HCT116 (cell line): ENCODE data around the gene MAST4. TPM values are rescaled to one million over a fixed set of nuclear protein-coding genes. Genes with fewer than 3 reads are reported as not detected.

Source experiments
- ATAC-seq: fragments of 200-7000 bp; cut with Tn5 transposase; 2 replicates; pipeline ENCODE4 v1.9.1; 2020; ENCODE audit warnings: mild to moderate bottlenecking, moderate library complexity
- BruUV-seq: library from RNA; stranded (reverse); fragments of 400-500 nt; replicated peaks from 2 replicates; lab custom pipeline; 2021; lab: Mats Ljungman, UMichigan
- CTCF ChIA-PET: fragments of 300-600 bp; sonication (Branson Sonifier 250); formaldehyde crosslinking; loops from one replicate; lab custom pipeline; 2021; ENCODE audit warnings: antibody characterized with exemption; lab: Charles Lee
- POLR2A ChIA-PET: fragments of 300-600, 350-600 bp; sonication (Branson Sonifier 250); formaldehyde crosslinking; loops from one replicate; lab custom pipeline; 2021; ENCODE audit warnings: antibody characterized with exemption; lab: Charles Lee
- RAD21 ChIA-PET, 2 experiments: fragments of 300-600 bp; sonication (Branson Sonifier 250); formaldehyde crosslinking; loops; one replicate each; lab custom pipeline; 2023; ENCODE audit warnings: low total read pairs in 2 of 2; ENCODE audit not compliant: uncharacterized antibody in 2 of 2, unreplicated experiment in 2 of 2, low non-redundant PET in 1 of 2; lab: Charles Lee
- DNase-seq: peaks from one replicate; pipeline ENCODE4 v3.0.0-alpha.2; 2010; ENCODE audit warnings: low read depth, low spot score
- H2AFZ ChIP-seq: fragments of 200-600 bp; shearing (Covaris generic), sonication (generic); 2 replicates; pipeline ENCODE4 v1.6.1; 2017; ENCODE audit warnings: low read depth, mixed run types, mixed read lengths, antibody characterized with exemption, low read length; ENCODE audit not compliant: poor library complexity, severe bottlenecking
- H3K27ac ChIP-seq: 2 replicates; pipeline ENCODE4 v1.5.1; 2012; ENCODE audit warnings: low read depth, low read length
- H3K27me3 ChIP-seq: fragments of 200-600 bp; sonication (generic); 2 replicates; pipeline ENCODE4 v1.6.1; 2016; ENCODE audit warnings: mixed run types, low read length, mixed read lengths; ENCODE audit not compliant: insufficient read depth
- H3K36me3 ChIP-seq, 2 experiments: fragments of 200-500 bp in 1 of 2; fragments of 200-600 bp in 1 of 2; sonication (Bioruptor generic) in 1 of 2; sonication (generic) in 1 of 2; 2 replicates each; pipeline versions ENCODE4 v1.5.1 to v1.6.1; 2014 to 2016; ENCODE audit warnings: low read length in 2 of 2, inconsistent platforms in 1 of 2, mixed read lengths in 1 of 2, mixed run types in 1 of 2; ENCODE audit not compliant: insufficient read depth in 2 of 2, control insufficient read depth in 1 of 2
- H3K4me1 ChIP-seq, 2 experiments: fragments of 200-600 bp in 1 of 2; sonication (generic) in 1 of 2; 2 replicates each; pipeline versions ENCODE4 v1.5.1 to v1.6.1; 2012 to 2017; ENCODE audit warnings: low read length in 2 of 2, inconsistent platforms in 1 of 2, mild to moderate bottlenecking in 1 of 2, mixed read lengths in 1 of 2, mixed run types in 1 of 2, moderate library complexity in 1 of 2; ENCODE audit not compliant: insufficient read depth in 2 of 2, control insufficient read depth in 1 of 2
- H3K4me2 ChIP-seq: fragments of 200-600 bp; sonication (generic); 2 replicates; pipeline ENCODE4 v1.6.1; 2017; ENCODE audit warnings: mixed run types, low read length, mixed read lengths
- H3K4me3 ChIP-seq, 2 experiments: fragments of 200-600 bp in 1 of 2; sonication (generic) in 1 of 2; replicated peaks in 1 of 2; 2 replicates each; pipeline ENCODE4 v1.5.1; 2011 to 2016; ENCODE audit warnings: low read length in 2 of 2, control low read depth in 1 of 2, low read depth in 1 of 2, mild to moderate bottlenecking in 1 of 2, mixed read lengths in 1 of 2, mixed run types in 1 of 2
- H3K79me2 ChIP-seq: fragments of 200-600 bp; sonication (generic); 2 replicates; pipeline ENCODE4 v1.6.1; 2017; ENCODE audit warnings: mild to moderate bottlenecking, mixed run types, low read length, moderate library complexity, mixed read lengths; ENCODE audit not compliant: insufficient read depth
- H3K9ac ChIP-seq: fragments of 200-600 bp; sonication (generic); 2 replicates; pipeline ENCODE4 v1.6.1; 2016; ENCODE audit warnings: low read length, mixed read lengths
- H3K9me2 ChIP-seq: fragments of 200-600 bp; sonication (generic), shearing (Covaris generic); 2 replicates; pipeline ENCODE4 v1.6.1; 2017; ENCODE audit warnings: mixed run types, mild to moderate bottlenecking, moderate library complexity; ENCODE audit not compliant: insufficient read depth
- H3K9me3 ChIP-seq, 2 experiments: fragments of 200-500 bp in 1 of 2; fragments of 200-600 bp in 1 of 2; sonication (Bioruptor generic) in 1 of 2; sonication (generic) in 1 of 2; 2 replicates each; pipeline ENCODE4 v1.6.1; 2014 to 2017; ENCODE audit warnings: low read length in 2 of 2, mixed read lengths in 2 of 2, inconsistent platforms in 1 of 2, low read depth in 1 of 2, mild to moderate bottlenecking in 1 of 2, mixed run types in 1 of 2, moderate library complexity in 1 of 2; ENCODE audit not compliant: control insufficient read depth in 1 of 2, insufficient read depth in 1 of 2
- H4K20me1 ChIP-seq: fragments of 200-600 bp; sonication (generic), shearing (Covaris generic); 2 replicates; pipeline ENCODE4 v1.6.1; 2017; ENCODE audit warnings: mixed run types, mild to moderate bottlenecking, moderate library complexity; ENCODE audit not compliant: insufficient read depth
- CBX3 ChIP-seq: IDR thresholded peaks from 2 replicates; pipeline ENCODE4 v1.6.1; 2012; ENCODE audit warnings: low read depth
- CEBPB ChIP-seq: IDR thresholded peaks from 2 replicates; pipeline ENCODE4 v1.6.1; 2012; ENCODE audit warnings: low read depth
- EGR1 ChIP-seq: IDR thresholded peaks from 2 replicates; pipeline ENCODE4 v1.6.1; 2012; ENCODE audit warnings: low read depth
- EZH2 ChIP-seq: fragments of 200-600 bp; sonication (generic); IDR thresholded peaks from 2 replicates; pipeline ENCODE4 v1.6.1; 2017; ENCODE audit warnings: antibody characterized with exemption, mixed run types
- EZH2phosphoT487 ChIP-seq: fragments of 200-600 bp; IDR thresholded peaks from 2 replicates; pipeline ENCODE4 v1.6.1; 2018; ENCODE audit warnings: antibody characterized with exemption, borderline replicate concordance
- FOSL1 ChIP-seq: IDR thresholded peaks from 2 replicates; pipeline ENCODE4 v1.6.1; 2012; ENCODE audit warnings: low read depth
- JUND ChIP-seq: IDR thresholded peaks from 2 replicates; pipeline ENCODE4 v1.6.1; 2012
- POLR2A ChIP-seq: IDR thresholded peaks from 2 replicates; pipeline ENCODE4 v1.7.0; 2011; ENCODE audit warnings: borderline replicate concordance; ENCODE audit not compliant: insufficient read depth, insufficient read length; ENCODE audit errors: extremely low read depth
- RAD21 ChIP-seq: IDR thresholded peaks from 2 replicates; pipeline ENCODE4 v1.6.1; 2012; ENCODE audit warnings: low read depth, mild to moderate bottlenecking
- SP1 ChIP-seq: IDR thresholded peaks from 2 replicates; pipeline ENCODE4 v1.6.1; 2012; ENCODE audit warnings: low read depth
- SRF ChIP-seq: IDR thresholded peaks from 2 replicates; pipeline ENCODE4 v1.6.1; 2012; ENCODE audit warnings: low read depth
- TCF7L2 ChIP-seq: IDR thresholded peaks from 2 replicates; pipeline ENCODE4 v1.7.0; 2011; ENCODE audit warnings: borderline replicate concordance, inconsistent platforms; ENCODE audit not compliant: insufficient read depth, insufficient read length; ENCODE audit errors: extremely low read depth
- YY1 ChIP-seq: IDR thresholded peaks from 2 replicates; pipeline ENCODE4 v1.6.1; 2011; ENCODE audit warnings: low read length, low read depth, moderate library complexity, mild to moderate bottlenecking; ENCODE audit not compliant: insufficient replicate concordance; ENCODE audit errors: extremely low read depth
- ZFX ChIP-seq: fragments of 450-650 bp; IDR thresholded peaks from 2 replicates; pipeline ENCODE4 v1.6.1; 2017
- intact Hi-C: fragments of 100-400 bp; cut with micrococcal nuclease; formaldehyde crosslinking; loops from 2 replicates; pipeline ENCODE4 v1.10.0; 2022
- total RNA-seq: library from RNA; stranded (reverse); gene quantifications from one replicate; pipeline ENCODE4 v1.2.1, GENCODE V29; 2021; ENCODE audit not compliant: unreplicated experiment
- TF ChIP-seq, protein P1 (sequence below): IDR thresholded peaks from 2 replicates; pipeline ENCODE4 v1.6.1; 2012
- TF ChIP-seq, protein P2 (sequence below): IDR thresholded peaks from 2 replicates; pipeline ENCODE4 v1.6.1; 2012

Gene MAST4
- total RNA-seq, 1 experiment from 2014 or later = 1.1 TPM

GRCh38 chr5:67021962-67022361 is 425.8 kb downstream of the MAST4 start:
- ATAC-seq = no peak
- Histone ChIP-seq H3K27me3 (peaks cover 4% of the 10 kb centered on the region; the same call in 1 of the 2 replicates), H3K27ac (no peak overlapping the region), H3K4me2 (no peak overlapping the region), H3K9me2 (no peaks in the 10 kb centered on the region), H3K9me3 (no peaks in the 10 kb centered on the region), H3K9ac (no peak overlapping the region), H3K4me1 (no peaks in the 10 kb centered on the region), H2AFZ (no peak overlapping the region), H4K20me1 (no peaks in the 10 kb centered on the region), H3K36me3 (no peaks in the 10 kb centered on the region), H3K4me3 (no peak overlapping the region), H3K79me2 (no peaks in the 10 kb centered on the region)
- intact Hi-C loops = no loop called here
- ChIA-PET POLR2A (no interaction called here), CTCF (no interaction called here), RAD21 (no interaction called here)
- no TSS peak for BruUV-seq
- TF ChIP-seq ZFX = no peak
- TF ChIP-seq SRF = no peak
- TF ChIP-seq, protein P1, sequence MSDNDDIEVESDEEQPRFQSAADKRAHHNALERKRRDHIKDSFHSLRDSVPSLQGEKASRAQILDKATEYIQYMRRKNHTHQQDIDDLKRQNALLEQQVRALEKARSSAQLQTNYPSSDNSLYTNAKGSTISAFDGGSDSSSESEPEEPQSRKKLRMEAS = no peak
- TF ChIP-seq RAD21 = no peak
- no peak for TF ChIP-seq CBX3
- no peak for TF ChIP-seq EZH2phosphoT487
- no peak for TF ChIP-seq EZH2
- TF ChIP-seq POLR2A = no peak
- DNase-seq = no peak

GRCh38 chr5:67025457-67025856 is 429.3 kb downstream of the MAST4 start:
- no peaks in the 10 kb centered on the region for H4K20me1 ChIP-seq
- no peaks in the 10 kb centered on the region for H3K79me2 ChIP-seq
- RAD21 ChIA-PET = no interaction called here

More at GRCh38 chr5:67025457-67025856, 429.3 kb downstream of the MAST4 start:
- Histone ChIP-seq H3K9ac (no peak overlapping the region), H3K4me3 (no peak overlapping the region), H3K4me2 (no peak overlapping the region), H3K9me3 (no peaks in the 10 kb centered on the region), H3K9me2 (no peaks in the 10 kb centered on the region), H3K36me3 (no peaks in the 10 kb centered on the region), H3K27me3 (peaks cover 11% of the 10 kb centered on the region; the same call in 1 of the 2 replicates), H2AFZ (no peak overlapping the region)
- intact Hi-C loops = no loop called here
- CTCF ChIA-PET = no interaction called here
- DNase-seq (no peak), ATAC-seq (no peak)
- no TSS peak for BruUV-seq
- TF ChIP-seq FOSL1 (no peak), YY1 (no peak), EZH2phosphoT487 (no peak), SP1 (no peak), EGR1 (no peak), JUND (no peak), TCF7L2 (no peak), CEBPB (no peak), ZFX (no peak)
- TF ChIP-seq, protein P2, sequence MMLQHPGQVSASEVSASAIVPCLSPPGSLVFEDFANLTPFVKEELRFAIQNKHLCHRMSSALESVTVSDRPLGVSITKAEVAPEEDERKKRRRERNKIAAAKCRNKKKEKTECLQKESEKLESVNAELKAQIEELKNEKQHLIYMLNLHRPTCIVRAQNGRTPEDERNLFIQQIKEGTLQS = no peak
- TF ChIP-seq, all 23 proteins: peak for 0
- POLR2A ChIA-PET = no interaction called here
- H3K27ac ChIP-seq = no peak overlapping the region
- no peaks in the 10 kb centered on the region for H3K4me1 ChIP-seq
